ENCODE data around the gene EHMT1. TPM values are rescaled to one million over a fixed set of nuclear protein-coding genes. Genes with fewer than 3 reads are reported as not detected.
A peak's percentile ranks its signal among the peaks of the same experiment; 100 is the strongest.

The EHMT1 gene
- total RNA-seq, 1 donor from 2014 or later = 64.5 TPM

- H2AFZ ChIP-seq (ENCODE audit: low read depth, low read length) = no peak overlapping the region
- Mint-ChIP-seq H3K27ac (ENCODE audit: unreplicated experiment) (no peak overlapping the region), H3K9me3 (ENCODE audit: unreplicated experiment) (no peaks in the 10 kb centered on the region), H3K36me3 (ENCODE audit: low read depth, unreplicated experiment) (peaks cover 2% of the 10 kb centered on the region), H3K4me1 (ENCODE audit: low read depth, unreplicated experiment) (peaks cover 6% of the 10 kb centered on the region), H3K27me3 (ENCODE audit: low read depth, unreplicated experiment) (no peaks in the 10 kb centered on the region), H3K4me3 (ENCODE audit: unreplicated experiment) (no peak overlapping the region)
- no peak overlapping the region for H3K4me3 ChIP-seq (ENCODE audit: insufficient read depth, low read depth, low read length)
- no peaks in the 10 kb centered on the region for H3K9me3 ChIP-seq (ENCODE audit: insufficient read depth, low read depth, low read length)
- peaks cover 73% of the 10 kb centered on the region for H4K20me1 ChIP-seq (ENCODE audit: insufficient read depth, low read length)
- H3K27ac ChIP-seq (ENCODE audit: low read depth, low read length) = no peak overlapping the region
- H3K9ac ChIP-seq (ENCODE audit: low read length) = no peak overlapping the region
- peaks cover 2% of the 10 kb centered on the region for H3K36me3 ChIP-seq (ENCODE audit: insufficient read depth, low read length)
- no peaks in the 10 kb centered on the region for H3K27me3 ChIP-seq (ENCODE audit: insufficient read depth, low read length)
- FAIRE-seq (no peak), DNase-seq (ENCODE audit: low read depth) (no peak)
- TF ChIP-seq CTCF (IDR thresholded peaks at IDR 0.05; ENCODE audit: insufficient read depth, low read depth, low read length) (no peak), EZH2 (IDR thresholded peaks at IDR 0.05; ENCODE audit: insufficient read depth, low read length) (no peak)
- H3K4me2 ChIP-seq (ENCODE audit: low read length) = no peak overlapping the region
- H3K79me2 ChIP-seq (ENCODE audit: insufficient read depth, low read length) = peaks cover 79% of the 10 kb centered on the region
- peaks cover 5% of the 10 kb centered on the region for H3K4me1 ChIP-seq (ENCODE audit: insufficient read depth, low read length)
Observed at GRCh38 chr9:137660144-137660543, 41.3 kb downstream of the EHMT1 start.

- Histone ChIP-seq H3K79me2 (ENCODE audit: insufficient read depth, low read length) (peaks cover 81% of the 10 kb centered on the region), H3K9me3 (ENCODE audit: insufficient read depth, low read depth, low read length) (no peaks in the 10 kb centered on the region), H3K36me3 (ENCODE audit: insufficient read depth, low read length) (no peaks in the 10 kb centered on the region), H3K4me3 (ENCODE audit: insufficient read depth, low read depth, low read length) (no peak overlapping the region), H3K4me1 (ENCODE audit: insufficient read depth, low read length) (peaks cover 19% of the 10 kb centered on the region), H4K20me1 (ENCODE audit: insufficient read depth, low read length) (peaks cover 80% of the 10 kb centered on the region), H3K9ac (ENCODE audit: low read length) (no peak overlapping the region), H3K27me3 (ENCODE audit: insufficient read depth, low read length) (no peaks in the 10 kb centered on the region), H3K4me2 (ENCODE audit: low read length) (no peak overlapping the region), H2AFZ (ENCODE audit: low read depth, low read length) (no peak overlapping the region), H3K27ac (ENCODE audit: low read depth, low read length) (no peak overlapping the region)
- no peak for DNase-seq (ENCODE audit: low read depth)
- no peak for FAIRE-seq
- Mint-ChIP-seq H3K9me3 (ENCODE audit: unreplicated experiment) (no peaks in the 10 kb centered on the region), H3K36me3 (ENCODE audit: low read depth, unreplicated experiment) (peaks cover 2% of the 10 kb centered on the region), H3K4me1 (ENCODE audit: low read depth, unreplicated experiment) (peaks cover 14% of the 10 kb centered on the region), H3K4me3 (ENCODE audit: unreplicated experiment) (no peak overlapping the region), H3K27me3 (ENCODE audit: low read depth, unreplicated experiment) (no peaks in the 10 kb centered on the region), H3K27ac (ENCODE audit: unreplicated experiment) (no peak overlapping the region)
- TF ChIP-seq EZH2 (IDR thresholded peaks at IDR 0.05; ENCODE audit: insufficient read depth, low read length) (no peak), CTCF (IDR thresholded peaks at IDR 0.05; ENCODE audit: insufficient read depth, low read depth, low read length) (no peak)
Observed at GRCh38 chr9:137663584-137663983, 44.8 kb downstream of the EHMT1 start.

- peaks cover 83% of the 10 kb centered on the region for H4K20me1 ChIP-seq (ENCODE audit: insufficient read depth, low read length)
- H3K9ac ChIP-seq (ENCODE audit: low read length) = no peak overlapping the region
- Mint-ChIP-seq H3K27ac (ENCODE audit: unreplicated experiment) (no peak overlapping the region), H3K9me3 (ENCODE audit: unreplicated experiment) (peaks cover 2% of the 10 kb centered on the region), H3K4me3 (ENCODE audit: unreplicated experiment) (no peak overlapping the region), H3K27me3 (ENCODE audit: low read depth, unreplicated experiment) (no peaks in the 10 kb centered on the region), H3K4me1 (ENCODE audit: low read depth, unreplicated experiment) (peaks cover 16% of the 10 kb centered on the region), H3K36me3 (ENCODE audit: low read depth, unreplicated experiment) (peaks cover 9% of the 10 kb centered on the region)
- H3K27ac ChIP-seq (ENCODE audit: low read depth, low read length) = no peak overlapping the region
- H3K4me1 ChIP-seq (ENCODE audit: insufficient read depth, low read length) = peaks cover 19% of the 10 kb centered on the region
- no peaks in the 10 kb centered on the region for H3K9me3 ChIP-seq (ENCODE audit: insufficient read depth, low read depth, low read length)
- FAIRE-seq (no peak), DNase-seq (ENCODE audit: low read depth) (no peak)
- H2AFZ ChIP-seq (ENCODE audit: low read depth, low read length) = no peak overlapping the region
- no peak overlapping the region for H3K4me3 ChIP-seq (ENCODE audit: insufficient read depth, low read depth, low read length)
- no peaks in the 10 kb centered on the region for H3K27me3 ChIP-seq (ENCODE audit: insufficient read depth, low read length)
- peaks cover 80% of the 10 kb centered on the region for H3K79me2 ChIP-seq (ENCODE audit: insufficient read depth, low read length)
- H3K4me2 ChIP-seq (ENCODE audit: low read length) = peak overlapping the region; percentile 54
- no peaks in the 10 kb centered on the region for H3K36me3 ChIP-seq (ENCODE audit: insufficient read depth, low read length)
- no peak for TF ChIP-seq CTCF (IDR thresholded peaks at IDR 0.05; ENCODE audit: insufficient read depth, low read depth, low read length)
- TF ChIP-seq EZH2 (IDR thresholded peaks at IDR 0.05; ENCODE audit: insufficient read depth, low read length) = no peak
Observed at GRCh38 chr9:137664676-137665075, 45.9 kb downstream of the EHMT1 start.

Measured in astrocyte (in vitro differentiated cells and primary cell).